HG02588 (cell line): ENCODE data around the gene HIVEP3.

Experiments
- ATAC-seq: cut with Tn5 transposase; IDR thresholded peaks from one replicate; pipeline ENCODE4 v1.9.1; 2021; ENCODE audit warnings: mild to moderate bottlenecking, moderate library complexity; ENCODE audit not compliant: unreplicated experiment

The HIVEP3 gene

DNA sequence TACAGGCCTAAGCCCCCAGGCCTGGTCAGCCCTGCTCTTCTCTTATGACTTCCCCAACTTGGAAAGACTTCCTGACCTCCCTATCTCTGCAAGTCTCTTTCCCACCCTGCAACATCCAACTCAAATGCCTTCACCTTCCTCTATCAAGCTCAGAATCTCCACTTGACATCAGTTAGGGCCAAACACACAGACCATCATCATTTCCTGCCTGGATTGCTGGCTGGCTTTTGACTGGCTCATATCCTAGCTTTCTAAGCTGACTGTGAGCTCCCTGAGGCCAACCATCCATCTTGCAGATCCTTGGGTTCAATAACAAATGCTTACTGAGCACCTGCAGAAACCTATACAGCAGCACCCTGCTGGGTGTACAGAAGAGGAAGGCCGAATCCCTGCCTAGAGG, 296.9 kb downstream of the HIVEP3 start:
- ATAC-seq: no peak

DNA sequence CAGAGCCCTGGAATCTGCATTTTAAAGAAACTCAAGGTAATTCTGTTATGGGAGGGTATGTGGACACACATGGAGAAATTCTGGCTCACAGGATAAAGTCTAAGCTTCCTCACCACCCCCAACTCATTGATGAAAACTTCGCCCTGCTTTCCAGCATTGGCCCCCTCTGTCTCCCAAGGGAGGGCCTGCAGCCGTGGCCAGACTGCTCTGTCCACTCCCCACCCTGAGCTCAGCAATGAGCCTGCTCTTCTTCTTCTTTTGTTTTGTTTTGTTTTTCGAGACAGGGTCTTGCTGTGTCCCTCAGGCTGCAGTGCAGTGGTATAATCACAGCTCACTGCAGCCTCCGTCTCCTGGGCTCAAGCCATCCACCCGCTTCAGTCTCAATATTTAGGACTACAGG, 297.5 kb downstream of the HIVEP3 start:
- no peak for ATAC-seq

DNA sequence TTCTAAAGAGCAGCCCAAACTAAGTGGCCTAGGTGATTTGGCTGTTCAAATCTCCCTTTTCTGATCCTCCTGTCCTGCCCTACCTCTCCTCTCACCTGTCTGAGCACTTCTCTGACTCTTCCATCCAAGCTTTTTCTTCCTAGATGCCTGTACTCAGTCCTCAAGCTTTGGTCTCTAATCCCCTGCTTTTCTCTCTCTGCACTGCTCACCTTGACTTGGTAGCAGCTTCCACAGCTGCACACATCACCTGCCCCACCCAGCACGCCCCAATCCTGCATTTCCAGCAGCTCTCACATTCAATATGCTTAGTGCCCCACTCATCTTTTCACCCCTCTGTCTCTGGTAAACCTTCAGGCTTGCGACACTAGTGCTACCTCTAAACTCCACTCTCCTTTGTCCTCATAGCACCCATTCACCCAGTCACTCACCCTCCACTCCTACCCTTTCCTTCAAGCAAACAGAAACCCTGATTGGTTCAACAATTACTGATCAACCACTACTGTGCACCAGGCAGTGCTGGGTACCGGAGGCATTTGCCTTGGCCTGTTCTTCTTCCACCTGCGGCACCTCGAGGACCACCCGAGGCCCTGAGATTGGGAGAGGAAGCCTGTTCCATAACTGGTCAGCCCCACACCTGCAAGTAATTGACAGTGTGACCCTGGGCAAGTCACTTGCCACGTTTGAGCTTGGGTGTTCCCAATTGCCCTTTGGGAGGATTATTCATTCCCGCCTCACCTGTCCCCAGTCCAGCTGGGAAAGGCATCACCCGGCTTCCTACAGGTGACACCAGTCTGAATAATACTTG, 298.2 kb downstream of the HIVEP3 start:
- ATAC-seq: no peak

DNA sequence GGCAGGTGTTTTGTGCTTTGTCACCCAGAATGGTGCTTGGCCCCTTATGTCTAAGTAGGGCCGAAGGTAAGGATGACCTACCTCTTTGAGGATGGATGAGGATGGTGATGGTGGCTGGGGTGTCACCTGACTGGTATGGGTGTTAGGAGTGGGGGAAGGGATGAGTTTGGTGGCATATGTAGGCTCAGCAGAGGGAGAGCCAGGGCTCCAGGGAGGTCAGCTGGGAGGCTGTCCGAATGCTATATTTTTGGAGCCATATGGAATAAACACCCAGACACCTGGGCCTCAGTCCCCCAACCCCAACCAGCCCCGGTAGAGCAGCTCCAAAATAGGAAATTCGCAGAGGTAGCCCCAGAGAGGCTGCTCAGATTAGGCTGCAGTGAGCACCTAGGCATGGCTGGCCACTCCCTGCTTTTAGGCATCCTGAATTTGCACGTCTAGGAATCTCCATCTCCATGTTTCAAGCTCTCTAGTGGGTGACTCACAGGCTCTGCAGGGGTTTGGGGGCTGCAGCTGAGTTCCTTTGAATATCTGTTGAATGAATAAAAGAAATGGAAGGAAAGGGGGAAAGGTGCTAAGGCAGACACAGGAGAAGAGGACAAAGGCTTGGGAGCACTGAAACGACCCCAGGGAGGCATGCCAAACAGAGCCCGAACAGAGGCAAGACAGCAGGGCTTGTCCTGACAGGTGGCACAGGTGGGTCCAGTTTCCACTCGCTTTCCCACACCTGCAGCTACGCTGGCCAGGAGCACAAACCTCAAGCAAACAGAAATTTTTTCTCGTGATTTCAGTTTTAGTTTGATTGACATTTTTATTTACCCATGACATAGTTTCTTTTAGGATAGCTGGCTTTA, 299.0 kb downstream of the HIVEP3 start:
- ATAC-seq: no peak

DNA sequence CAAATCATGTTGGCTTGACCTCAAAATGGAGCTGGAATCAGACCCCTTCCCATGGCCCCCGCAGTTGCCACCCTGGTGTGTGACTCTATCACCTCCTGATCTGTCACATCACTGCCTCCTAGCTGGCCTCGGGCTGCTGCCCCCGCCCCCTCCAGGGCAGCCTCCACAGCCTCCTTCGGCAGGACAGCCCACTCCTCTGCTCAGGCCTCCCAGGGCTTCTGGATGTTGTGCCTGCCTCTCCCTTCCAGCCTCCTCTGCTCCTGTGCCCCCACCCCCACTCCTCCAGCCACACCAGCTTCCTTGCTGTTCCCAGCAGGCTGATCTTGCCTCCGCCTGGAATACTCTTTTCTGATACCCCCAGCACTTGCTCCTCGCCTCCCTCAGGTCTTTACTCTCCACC, 299.9 kb downstream of the HIVEP3 start:
- no peak for ATAC-seq

DNA sequence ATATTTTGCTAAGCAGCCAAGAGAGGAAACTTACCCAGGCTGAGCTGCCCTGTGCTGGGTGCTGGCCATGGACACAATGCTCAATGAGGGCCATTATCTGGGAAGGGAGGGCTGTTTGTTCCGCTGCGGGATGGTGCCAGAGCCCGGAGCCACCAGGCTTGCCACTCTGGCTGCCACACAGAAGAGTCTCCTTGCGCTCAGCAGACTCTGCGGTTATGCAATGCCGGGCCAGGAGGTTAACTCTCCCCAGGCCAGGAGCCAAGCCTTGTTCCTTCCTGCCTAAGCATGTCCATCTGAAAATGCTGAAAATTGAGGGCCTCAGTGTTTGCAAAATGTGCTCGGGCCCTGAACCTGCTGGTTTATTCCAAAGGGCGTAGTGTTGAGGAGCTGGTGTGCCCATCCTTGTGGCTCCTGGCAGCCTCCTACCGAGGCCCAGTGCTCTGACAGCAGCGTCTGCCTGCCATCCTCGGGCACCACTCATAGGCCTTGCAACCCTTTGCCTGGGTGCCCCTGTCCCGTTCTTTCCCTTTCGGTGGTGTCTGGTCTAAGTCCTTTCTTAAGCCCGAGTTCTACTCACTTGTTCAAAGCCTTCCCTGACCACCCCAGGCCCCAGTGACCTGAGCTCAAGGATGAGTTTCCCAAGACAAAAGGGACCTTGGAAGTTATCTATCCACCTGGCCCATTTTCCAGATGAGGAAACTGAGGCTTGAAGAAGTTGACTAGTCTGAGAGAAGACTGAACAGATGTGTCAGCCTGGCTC, 300.5 kb downstream of the HIVEP3 start:
- no peak for ATAC-seq

DNA sequence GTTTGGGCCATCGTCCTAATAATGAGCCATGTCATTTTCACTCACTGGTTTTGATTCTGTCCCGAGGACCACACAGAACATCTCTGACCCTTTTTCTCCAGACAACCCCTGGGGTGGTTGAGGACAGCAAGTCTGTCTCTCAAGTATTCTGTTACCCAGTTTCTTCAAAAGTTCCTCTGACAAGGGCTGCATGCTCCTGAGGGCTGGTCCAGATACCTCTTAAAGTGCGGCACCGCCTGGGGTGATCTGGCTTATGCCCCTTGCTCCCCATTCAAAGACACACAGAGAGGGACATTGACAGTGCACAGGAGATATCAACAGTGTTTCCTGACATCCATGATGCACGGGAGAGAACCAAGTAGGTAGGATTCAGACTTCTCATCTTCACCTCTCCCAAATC, 301.4 kb downstream of the HIVEP3 start:
- ATAC-seq: no peak

DNA sequence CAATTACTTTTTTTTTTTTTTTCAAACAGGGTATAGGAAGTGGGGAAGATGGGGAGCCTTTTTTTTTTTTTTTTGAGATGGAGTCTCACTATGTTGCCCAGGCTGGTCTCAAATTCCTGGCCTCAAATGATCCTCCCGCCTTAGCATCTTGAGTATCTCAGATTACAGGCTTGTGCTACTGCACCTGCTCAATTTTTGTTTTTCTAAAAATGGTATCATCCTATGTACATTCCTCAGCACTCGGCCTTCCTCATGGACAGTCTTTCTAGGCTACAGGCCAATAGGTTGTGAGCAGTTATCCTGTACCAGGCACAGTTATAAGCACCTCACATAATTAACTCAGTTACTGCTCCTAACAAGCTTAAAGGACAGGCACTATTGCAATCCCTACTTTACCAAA, 302.2 kb downstream of the HIVEP3 start:
- ATAC-seq: no peak

DNA sequence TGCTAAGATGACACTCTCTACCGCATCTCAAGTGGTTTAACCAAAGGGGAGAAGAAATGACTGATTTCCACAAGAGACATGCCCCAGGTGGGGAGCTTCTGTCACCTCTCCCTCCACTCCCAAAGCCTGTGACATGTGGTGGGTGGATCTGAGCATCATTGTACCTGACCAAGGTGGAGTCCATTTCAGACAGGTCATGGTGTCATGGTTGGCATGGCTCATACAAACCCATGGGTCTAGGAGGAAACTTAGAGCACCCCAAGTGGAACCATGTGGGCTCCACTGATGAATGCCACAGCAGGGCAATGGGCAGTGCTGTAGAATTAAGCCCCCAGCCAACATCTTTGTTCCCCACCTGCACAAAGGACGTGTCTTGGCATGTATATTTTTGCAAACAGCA, 302.7 kb downstream of the HIVEP3 start:
- ATAC-seq: no peak

DNA sequence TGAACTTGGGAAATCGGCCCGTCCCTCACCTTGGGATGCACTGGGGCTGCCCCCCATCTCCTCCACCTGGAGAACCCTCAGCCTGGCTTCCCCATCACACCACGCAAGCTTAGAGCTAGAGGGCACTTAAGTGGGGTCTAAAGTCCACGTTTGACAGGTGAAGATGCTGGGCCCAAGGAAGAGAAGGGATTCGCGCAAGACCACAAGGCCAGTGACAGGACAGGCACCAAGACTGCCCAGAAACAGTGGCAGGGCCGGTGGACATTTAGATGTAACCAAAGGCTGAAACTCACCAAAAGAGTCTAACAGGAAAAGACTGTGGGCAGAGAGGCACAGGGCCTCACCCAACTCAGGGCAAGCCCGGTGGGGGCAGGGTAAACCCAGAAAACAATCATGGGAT, 303.4 kb downstream of the HIVEP3 start:
- no peak for ATAC-seq

DNA sequence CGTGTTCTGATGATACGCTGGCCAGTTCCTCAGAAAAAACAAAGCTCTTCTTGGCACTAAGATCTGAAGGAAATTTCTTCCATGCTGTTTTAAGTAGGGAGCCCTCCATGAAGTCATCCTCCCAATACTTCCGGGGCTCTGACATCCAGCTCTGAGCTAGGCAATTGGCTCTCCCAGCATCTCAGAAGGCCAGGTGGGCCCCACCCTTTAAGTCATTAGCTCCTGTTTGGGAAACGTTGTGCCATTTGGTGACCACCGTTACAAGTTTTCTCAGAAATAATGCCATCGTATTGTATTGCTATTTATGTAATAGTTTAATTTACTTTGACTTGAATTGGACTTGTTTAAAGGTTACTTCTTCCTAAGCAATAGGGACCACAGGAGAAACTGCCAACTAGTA, 303.9 kb downstream of the HIVEP3 start:
- no peak for ATAC-seq

DNA sequence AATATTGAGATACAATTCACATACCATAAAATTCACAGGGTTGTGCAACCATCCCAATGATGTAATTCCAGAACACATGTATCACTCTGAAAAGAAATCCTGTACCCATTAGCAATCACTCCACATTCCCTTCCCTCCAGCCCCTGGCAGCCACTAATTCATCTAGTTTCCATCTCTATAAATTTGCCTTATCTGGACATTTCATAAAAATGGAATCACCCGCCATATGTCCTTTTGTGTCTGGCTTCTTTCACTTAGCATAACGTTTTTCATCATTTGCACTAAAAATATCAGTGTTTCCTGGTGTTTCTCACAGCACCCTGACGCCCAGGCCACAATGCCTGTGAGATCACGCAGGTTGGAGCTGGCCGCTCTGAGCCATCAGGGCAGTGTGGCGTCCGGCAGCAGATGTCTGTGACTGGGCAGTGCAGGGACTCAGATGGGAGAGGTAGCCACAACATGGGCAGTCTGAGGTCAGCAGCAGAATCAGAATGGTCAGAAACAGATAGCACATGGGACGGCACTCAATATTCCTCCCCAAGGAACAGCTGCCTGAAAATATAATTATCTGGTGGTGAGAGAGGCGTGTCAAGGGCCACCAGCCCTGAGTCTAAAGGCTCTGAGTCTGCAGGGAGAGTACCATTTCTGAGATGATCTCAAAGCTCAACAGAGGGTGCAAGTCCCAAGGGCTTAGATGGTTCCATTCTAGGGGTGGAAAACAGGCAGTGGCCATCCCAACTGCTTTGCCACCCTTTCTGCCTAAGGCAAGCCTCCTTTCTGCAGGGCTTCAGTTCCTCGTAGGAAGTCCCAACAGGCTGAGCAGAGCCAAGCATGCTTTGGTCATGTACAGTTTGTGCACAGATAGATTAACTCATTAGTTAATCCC, 304.8 kb downstream of the HIVEP3 start:
- no peak for ATAC-seq

DNA sequence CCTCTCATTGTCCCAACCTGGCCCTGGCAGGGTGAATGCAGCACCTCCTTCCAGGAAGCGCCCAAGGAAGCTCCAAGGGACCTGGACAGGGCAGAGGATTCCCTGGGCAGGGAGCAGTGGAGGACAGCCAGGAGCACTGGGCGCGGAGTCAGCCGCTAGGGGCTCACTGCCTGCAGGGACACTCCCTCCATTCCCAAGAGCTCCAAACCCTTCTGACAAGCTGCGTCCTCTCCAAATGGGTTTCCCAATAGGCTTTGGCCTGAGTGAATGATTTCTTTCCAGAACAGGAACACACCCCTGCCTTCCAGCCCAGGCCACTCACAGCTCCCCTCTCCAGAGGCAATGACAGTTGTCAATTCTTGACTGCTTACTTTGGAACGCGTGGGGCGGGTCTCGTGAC, 305.8 kb downstream of the HIVEP3 start:
- ATAC-seq: no peak

DNA sequence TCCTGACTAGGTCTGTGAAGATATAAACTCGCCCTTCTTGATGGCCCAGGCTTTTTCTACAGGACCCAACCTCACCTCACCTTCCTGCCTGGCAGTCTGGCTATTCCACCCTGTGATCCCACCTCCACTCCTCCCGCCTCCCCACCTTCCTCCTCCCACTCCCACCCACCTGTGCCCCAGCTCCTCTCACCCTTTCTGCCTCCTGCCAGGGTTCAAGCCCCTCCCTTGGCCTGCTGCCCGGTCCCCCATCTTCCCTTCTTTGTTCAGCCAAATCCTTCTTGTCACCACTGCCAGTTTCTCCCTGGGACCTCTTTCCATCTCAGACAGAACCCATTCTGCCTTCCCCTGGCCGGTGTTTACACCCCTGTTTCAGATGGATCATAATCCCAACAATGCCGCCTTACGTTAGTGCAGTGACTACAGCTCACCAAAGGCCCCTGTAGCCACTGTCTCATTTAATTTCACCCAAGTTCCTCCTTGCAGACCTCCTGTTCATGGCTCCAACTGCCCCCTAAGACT, 306.7 kb downstream of the HIVEP3 start:
- ATAC-seq: no peak

DNA sequence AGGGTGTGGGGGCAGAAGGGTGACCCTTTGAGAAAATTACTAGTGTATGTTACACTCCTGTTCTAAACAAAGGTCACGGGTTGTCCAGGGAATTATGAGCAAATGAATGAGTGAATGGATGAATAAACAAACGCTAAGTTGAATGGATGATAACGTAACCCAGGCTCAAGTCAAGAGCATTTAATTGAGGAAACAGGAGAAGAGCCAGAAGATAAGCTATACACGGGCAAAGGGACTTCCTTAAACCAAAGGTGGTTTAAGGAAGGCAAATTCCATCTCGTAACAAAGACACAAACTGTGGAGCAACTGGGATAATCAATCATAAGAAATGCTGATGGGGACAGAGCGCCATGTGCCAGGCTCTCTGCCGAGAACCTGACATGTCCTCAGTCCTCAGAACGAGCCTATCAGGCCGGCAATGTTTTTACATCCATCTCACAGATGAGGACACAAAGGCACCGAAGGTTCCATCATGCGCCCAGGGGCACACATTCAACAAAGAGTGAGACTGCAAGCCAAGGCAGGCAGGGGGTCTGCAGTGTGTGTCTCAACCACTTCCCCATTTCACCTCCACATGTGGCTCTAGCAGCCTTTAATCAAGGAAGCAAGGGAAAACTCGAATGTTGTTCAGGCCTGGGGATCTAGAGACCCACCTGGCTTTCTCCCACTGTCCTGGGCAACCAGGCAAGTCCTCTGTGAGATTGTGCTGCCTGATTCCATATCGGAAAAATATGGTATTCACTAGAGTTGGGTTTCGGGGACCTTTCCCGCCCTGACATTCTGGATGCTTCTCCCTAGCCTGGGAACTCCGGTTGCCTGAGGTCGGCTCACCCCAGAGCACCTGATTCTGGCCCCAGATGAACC, 307.4 kb downstream of the HIVEP3 start:
- no peak for ATAC-seq

DNA sequence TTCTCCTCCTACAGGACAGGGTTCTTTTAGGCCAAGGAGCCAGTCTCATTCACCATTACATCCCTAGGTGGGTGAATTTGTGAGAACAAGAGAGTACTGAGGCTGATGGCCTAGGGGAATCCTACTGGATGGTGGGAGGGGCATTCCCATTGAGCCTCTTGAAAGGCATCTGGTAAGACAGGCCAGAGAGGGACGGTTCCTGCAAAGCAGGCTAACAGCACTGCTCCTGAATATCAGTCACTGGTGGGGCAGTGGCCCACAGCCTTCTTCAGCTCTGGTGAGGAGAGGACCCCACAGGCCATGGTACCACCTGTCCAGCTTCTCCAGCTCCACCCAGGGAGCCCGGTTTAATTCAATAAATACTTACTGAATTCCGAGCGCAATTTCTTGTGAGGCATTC, 308.4 kb downstream of the HIVEP3 start:
- no peak for ATAC-seq

DNA sequence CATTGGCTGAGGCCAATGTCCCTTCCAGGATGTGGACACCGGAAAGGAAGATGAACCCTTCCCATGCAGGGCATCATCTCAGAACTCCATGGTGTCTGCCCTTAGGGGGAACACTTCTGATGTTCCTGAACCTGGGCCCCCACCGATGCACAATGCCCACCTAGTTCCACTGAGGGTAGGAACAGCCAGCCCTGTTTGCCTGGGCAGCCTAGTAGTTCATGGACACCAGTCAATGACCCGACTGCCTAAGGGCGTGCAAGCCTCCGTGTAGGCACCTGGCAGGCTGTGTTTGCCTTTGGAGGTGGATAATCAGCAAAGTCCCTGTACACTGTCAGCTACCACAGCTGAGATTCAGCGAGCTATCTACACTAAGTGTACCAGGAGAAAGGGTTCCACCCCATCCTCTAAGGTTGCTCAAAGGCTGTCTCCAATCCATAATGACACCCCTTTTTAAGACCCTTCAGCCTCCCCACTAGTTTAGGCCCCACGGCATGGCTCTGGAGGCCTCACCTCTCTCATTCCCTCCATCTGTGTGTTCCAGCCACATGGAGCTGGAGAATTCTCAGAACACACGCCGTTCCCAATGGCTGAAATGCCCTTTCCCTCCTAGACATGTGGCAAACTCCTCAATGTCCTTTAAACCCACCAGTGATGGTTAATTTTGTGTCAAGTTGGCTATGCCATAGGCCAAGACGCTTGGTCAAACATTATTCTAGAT, 309.4 kb downstream of the HIVEP3 start:
- no peak for ATAC-seq

DNA sequence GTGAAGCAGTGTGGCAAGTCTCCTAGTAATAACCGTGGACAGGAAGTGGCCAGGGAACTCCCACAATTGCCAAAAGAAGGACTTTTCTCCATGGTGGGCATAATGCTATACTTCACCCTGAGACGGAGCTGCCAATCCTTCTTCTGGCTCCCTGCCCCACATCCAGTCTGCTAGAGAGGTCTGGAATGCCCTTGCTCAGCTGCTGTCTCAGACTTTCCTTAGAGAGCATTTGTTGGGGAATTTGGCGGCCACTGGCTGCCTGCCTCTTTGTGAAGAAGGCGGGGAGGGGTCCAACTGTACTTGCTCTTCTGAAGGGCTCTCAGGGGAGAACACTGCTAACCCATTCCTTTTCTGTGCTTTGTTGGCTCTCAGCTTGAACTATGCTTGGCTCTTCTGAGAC, 310.5 kb downstream of the HIVEP3 start:
- no peak for ATAC-seq

DNA sequence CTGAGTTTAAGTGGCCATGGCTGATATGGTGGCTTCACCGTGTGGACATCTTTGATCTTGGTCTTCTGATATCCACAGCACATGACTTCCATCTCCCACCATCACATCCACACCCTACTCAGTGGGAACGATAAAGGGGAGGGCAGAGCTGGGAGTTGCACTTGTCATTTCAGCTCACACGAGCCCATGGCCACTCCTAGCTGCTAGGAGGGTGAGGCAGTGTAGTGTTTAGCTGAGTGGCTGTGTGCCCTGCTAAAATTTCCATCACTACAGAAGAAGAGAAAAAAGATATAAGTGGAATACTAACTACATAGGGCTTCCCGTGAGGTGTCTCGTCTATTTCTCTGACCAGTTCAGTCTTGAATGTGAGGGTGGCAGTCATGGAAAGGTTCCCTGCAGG, 310.9 kb downstream of the HIVEP3 start:
- no peak for ATAC-seq
